Mesenteric fat pad (tissue), 1 donor: ENCODE measurements around the gene PTPRN2. TPM values are rescaled to one million over a fixed set of nuclear protein-coding genes. Genes with fewer than 3 reads are reported as not detected.

Source experiments
- DNase-seq: peaks from one replicate; pipeline ENCODE4 v3.0.0-alpha.2; 2020; ENCODE audit warnings: low spot score
- total RNA-seq: library from RNA; stranded (reverse); fragmentation: NEBNext Ultra II Directional; extraction: Animal tissue kit (Norgen Biotek cat#: 25700); gene quantifications from one replicate; pipeline ENCODE4 v1.2.1, GENCODE V29; 2021
- donor health status: DM: yes; HTN: yes; CAD: no.

The PTPRN2 gene
- total RNA-seq, 1 donor from 2014 or later = 2.6 TPM

DNA sequence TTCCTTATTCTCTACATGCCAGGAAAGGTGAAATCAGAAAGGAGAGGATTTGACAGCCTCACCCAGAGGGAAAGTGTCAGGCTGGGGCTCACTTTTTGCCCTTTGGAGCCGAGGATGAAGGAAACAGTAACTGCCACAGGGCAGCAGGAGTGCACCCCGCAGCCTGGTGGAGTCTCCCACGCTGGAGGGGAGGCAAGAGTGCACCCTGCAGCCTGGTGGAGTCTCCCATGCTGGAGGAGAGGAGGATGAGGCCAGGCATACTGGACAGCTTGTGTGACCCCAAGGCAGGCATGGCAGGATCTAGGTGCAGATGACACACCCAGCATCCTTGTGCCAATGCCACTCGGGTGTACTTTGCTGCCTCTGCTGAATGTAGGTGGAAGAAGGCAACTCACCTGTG, 766.8 kb downstream of the PTPRN2 start:
- DNase-seq = no peak

DNA sequence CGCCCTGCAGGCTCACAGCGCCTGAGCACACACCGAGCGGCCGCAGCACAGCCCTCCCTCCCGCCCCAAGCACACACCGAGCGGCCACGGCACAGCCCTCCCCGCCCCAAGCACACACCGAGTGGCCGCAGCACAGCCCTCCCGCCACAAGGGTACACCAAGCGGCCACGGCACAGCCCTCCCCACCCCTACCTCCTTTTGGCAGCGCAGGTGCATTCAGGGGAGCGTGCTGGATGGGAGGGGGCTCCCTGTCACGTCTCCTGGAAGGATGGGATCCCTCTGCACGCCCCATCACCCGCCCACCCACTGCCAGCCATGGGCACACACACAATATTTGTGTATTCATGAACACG, 768.2 kb downstream of the PTPRN2 start:
- no peak for DNase-seq

DNA sequence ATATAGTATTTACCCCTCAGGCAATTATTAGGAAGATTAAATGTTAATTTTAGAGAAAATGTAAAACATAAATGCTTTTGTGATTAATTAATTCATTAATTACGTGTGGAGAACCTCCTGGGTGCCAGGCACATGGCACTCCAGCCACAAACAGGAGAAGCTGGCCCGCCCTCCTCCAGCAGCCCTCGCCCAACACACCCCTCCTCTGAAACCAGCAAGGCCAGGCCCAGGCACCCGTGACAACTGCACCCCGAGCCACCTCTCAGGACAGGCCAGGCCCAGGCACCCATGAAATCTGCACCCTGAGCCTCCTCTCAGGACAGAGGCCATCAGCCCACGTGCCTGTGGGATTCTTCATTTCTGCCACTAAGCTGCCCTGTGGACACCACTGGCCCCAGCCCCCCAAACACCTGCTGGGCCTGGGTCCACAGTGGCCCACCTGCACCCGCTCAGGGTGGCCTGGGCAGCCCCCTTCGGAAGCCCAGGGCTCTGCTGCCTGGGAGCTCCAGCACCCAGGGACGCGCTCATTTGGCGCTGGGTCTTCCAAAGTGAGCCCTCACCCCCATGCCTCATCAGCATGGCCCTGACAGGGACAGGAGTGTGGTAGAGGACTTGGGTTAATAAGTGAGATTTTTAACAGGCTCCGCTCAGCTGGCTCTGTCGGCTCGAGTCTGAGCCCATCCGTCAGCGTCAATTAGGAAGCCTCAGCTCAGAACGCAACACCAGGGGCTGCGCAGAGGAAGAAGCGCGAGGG, 768.7 kb downstream of the PTPRN2 start:
- no peak for DNase-seq

DNA sequence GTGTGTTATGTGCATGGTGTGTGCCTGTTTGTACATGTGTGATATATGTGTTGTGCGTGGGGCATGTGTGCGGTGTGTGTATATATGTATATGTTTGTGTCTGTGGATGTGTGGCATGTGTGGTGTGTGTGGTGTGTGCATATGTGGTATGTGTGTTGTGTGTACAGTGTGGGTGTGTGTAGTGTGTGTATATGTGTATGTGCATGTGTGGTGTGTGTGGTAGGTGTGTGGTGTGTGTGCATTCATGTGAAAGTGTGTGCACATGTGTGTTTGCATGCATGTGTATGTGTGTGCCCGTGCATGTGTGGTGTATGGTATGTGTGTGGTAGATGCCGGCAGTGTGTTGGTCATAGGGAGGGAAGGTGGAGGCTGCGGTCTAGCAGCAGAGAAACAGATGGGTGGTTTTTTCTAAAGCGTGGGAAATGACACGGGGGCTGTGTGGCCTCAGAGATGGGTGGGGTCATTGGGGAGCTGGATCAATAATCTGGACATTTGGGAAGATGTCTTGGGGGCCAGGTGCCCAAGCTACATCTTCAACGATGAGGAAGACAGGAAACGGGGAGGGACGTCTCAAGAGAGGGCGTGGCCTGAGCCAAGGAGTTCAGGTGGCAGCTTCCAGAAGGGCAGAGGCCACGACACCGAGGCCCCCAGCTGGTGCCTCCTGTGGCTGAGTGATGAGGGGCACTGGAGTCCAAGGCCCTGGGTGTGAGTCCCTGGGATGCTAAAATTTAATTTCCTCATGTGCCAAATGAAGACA, 769.5 kb downstream of the PTPRN2 start:
- DNase-seq = no peak

DNA sequence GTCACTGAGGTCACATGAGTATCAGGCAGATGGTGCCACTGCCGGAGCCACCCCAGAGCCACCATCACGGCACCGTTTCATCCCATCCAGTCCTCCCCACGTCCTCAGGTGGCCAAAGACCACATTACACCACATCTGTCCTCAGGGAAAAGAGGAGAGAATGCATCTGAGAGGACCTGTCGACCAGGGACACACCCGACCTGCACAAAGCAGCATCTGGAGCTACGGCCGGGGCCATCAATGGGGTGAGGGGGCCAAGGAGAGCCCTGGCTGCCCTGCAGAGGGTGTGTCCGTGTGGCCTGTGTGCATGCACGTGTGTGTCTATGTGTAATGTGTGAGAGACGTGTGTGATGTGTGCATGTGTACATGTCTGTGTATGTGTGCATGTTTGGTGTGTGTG, 770.2 kb downstream of the PTPRN2 start:
- DNase-seq = no peak

DNA sequence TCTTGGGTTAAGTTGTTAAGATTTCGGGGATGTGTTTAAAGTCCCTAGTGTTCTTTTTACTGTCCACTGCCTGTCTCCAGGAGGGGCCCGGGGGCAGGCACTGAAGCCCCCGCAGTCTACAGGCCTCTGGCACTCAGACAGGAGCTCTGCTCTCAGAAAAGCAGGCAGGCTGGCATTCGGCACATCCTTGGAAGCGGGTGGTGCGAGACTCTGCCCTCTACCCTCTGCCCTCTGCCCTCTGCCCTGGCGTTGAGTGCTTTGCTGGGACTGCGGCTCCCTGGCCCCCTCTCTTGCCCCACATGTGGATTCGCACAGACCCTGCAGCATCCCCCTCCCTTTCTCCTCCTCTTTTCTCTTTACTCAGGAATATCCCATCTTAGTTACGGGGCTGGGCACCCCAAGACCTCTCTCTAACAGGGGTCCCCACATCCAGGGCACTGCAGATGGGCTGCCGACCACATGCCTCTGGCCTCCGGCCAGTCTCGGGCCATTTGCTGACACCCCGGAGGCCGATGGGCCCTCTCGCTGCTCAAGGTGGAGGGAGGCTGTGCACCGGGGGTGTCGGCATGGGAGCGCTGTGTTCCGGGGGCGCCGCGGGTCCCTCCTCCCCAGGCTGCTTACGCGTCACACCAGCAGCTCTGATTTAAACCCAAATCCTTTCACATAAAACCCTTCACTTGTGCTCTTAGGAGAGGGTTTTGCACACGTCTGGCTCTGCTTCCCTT, 770.9 kb downstream of the PTPRN2 start:
- no peak for DNase-seq

DNA sequence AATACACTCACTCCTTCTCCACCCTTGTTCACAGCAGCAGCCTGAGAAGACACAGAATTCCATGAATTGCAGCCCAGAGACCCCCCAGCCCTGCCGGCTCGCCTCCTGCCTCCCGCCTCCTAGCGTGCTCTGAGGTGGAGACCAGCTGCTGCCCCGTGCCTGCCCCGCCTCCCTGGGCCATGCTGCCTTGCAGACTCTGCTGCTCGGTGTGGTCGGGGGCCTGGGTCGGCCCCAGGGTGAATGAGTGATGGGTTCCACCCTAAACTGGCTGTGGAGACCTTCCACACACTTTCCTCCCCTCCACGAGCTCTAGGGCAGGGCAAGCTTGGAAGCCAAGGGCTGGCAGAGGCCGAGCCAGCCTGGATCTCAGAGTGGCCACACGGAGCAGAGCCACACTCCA, 771.5 kb downstream of the PTPRN2 start:
- no peak for DNase-seq

DNA sequence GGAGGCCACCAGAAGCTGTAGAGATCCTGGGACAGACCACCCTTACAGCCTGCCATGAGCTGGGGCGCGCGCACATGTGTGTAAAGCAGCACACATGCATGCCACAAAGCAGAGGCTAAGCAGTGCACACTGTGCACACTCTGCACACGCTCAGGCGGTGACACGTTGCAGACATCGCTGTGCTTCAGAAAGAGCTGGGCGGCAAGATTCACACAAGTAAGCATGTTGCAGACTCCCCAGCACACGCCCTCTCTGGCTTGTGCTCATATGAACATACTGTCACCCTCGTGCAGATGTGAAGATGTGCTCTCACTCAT, 772.0 kb downstream of the PTPRN2 start:
- no peak for DNase-seq

DNA sequence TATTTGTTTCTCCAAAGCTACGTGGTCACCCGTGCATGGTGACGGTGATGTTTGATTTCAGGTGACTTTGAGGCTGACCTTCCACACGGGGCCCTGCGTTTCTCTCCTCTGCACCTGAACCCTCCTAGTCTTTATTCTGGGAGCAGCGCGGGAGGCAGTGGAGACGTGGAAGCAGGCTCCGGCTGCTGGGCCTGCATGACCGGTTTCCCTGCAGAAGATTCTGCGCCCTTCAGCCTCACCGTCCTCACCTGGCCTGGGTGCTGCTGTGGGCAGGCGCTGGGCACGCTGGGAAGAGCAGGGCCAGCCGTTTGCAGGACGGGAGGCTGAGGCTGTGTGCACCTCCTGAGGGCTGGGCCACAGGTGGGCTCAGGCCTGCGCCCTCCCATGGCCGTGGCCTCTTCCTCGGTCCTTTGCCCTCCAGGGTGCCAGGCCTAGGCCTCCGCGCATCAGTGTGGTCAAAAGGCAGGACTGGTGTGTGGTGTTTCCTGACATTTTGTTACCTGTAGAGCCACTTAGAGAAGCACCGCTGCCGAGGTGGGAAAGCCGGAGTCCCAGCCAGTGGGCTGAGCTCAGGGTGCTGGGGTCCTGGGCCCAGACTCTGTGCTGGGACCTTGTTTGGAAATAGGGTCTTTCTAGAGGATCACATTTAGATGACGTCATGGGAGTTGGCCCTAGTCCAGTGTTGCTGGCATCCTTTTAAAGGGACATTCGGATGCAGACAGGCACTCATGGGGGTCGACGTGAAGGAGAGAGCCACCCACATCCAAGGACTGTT, 772.5 kb downstream of the PTPRN2 start:
- no peak for DNase-seq

DNA sequence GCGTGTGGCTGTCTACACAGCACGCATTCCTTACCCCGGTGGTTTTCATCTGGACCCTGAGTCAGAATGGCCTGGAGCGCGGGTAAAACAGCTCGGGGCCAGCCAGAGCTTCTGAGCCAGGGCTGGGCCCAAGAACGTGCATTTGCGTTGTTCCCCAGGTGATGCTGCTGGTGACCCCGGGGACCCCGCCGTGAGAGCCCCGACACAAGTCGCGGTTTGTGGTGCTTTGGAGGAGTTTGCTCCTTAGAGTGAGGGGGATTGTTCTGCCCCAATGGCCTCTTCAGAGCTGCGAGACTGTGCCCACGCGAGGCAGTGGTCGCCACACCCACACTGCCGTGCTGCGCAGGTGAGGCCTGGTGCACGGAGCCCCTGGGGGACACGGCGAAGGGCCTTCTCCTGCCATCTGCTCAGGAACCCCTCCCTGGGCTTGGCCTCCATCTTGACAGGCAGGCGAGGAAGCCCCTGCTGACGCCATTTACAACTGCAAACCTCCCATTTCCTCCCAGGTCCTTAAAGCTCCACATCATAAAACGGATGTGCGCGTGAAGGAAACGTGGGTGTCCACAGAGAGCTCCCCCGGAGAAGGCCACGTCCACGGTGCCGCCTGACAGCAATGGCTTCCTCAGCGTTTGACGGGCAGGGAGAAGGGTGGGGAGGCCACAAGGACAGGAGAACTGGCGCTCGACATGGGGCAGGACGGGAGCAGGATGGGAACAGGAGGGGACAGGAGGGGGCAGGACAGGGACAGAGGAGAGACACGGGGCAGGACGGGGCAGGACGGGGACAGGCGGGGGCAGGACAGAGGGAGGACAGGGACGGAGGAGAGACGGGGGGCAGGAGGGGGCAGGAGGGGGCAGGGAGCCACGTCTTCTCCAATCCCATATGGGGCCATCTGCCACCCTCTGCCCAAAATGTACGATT, 773.6 kb downstream of the PTPRN2 start:
- no peak for DNase-seq

DNA sequence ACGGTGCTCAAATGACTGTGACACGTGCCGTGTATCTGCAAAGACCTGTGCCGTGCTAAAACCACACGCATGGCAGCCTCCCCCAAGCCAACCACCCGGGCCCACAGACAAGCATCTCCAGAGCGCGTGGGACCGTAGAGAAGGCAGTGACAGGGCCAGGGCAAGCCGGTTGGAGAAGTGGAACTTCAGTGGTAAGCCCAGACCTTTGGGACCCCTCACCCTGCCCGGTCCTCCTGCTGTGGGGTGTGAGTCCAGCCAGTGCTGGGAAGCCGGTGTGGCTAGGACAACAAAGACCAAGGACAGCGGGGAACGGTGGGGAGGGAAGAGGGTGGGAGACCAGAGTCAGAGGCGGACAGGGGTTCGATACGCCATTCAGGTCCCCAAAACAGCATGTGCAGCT, 774.6 kb downstream of the PTPRN2 start:
- no peak for DNase-seq

DNA sequence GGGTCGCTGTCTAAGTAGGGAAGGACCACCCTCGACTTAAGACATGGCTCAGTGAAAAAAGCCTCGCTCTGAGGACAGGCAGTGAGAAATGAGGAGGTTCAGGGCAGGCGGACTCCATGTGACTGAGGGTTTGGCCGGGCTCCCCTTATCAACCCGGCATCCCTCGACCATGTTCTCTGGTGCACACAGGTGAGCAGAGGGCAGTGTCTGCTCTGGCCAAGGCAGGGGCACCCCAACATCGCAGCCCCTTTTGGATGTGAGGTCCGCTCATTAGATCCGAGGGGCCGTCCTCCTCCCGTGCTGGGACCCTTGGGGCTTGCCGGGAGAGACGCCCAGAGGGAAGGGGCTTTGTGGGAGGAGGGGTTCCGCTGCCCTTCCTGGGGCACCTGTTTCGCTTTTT, 775.7 kb downstream of the PTPRN2 start:
- no peak for DNase-seq

DNA sequence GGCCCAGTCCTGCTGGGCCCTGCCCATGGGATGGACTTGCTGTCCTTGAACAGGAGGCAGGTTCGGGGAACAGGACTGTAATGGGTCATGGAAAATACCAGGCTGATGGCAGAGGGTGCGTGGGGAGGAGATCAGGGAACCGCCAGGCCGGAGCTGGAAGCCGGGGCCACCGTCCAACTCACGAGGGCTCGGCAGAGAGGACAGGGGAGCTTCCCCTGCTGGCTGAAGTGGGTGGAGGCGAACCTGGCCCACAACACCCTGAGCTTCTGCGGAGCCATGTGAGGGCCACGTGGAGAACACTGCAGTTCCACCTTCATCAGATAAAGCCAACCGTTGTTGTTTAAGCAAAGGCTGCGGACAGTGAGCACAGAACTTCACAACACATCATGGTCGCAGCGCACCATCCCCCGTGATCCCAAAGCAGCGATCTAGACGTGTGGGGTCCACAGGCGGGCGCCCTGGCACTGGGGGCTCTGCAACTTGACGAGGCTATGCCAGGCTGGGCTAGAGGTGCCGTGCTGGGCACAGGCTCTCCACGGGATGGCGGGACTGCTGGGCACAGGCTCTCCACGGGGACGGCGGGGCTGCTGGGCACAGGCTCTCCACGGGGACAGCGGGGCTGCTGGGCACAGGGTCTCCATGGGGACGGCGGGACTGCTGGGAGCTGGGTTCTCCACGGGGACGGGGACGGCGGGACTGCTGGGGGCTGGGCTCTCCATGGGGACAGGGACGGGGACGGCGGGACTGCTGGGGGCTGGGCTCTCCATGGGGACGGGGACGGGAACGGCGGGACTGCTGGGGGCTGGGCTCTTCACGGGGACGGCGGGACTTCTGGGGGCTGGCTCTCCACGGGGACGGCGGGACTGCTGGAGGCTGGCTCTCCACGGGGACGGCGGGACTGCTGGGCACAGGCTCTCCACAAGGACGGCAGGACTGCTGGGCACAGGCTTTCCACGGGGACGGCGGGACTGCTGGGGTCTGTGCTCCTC, 777.5 kb downstream of the PTPRN2 start:
- no peak for DNase-seq

DNA sequence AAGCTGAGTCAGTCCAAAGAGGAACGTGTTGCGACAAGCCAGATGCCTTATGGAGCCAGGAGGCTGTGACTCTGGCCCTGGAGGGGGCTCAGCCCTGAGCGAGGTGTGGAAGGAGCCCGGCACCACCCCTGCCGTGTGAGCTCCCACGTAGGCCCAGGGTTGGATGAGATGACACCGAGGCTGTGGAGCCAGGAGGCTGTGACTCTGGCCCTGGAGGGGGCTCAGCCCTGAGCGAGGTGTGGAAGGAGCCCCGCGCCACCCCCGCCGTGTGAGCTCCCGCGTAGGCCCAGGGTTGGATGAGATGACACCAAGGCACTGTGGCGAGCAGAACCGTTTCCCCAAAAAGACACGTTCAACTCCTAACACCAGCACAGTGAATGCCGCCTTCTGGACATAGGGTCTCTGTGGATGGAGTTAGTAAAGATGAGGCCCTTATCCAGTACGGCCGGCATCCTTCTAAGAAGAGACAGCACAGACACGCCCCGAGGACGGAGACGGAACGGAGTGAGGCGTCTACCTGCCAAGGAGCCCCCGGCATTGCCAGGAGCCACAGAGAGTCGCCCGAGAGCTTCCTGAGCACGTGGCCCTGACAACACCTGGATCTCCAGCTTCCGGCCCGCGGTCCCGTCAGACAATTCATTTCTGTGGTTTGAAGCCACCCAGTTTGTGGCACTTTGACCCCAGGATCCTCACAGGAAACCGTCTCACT, 778.3 kb downstream of the PTPRN2 start:
- DNase-seq = no peak

DNA sequence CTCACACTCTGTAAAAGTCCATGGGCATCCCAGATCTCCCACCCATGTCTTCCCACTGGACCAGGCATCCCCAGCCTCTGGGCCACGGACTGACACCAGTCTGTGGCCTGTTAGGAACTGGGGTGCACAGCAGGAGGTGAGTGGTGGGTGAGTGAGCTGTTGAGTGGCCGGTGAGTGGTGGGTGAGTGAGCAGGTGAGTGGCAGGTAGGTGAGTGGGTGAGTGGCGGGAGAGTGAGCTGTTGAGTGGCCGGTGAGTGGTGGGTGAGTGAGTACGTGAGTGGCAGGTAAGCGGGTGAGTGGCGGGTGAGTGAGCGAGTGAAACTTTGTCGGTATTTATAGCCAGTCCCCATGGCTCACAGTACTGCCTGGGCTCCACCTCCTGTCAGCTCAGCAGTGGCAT, 779.6 kb downstream of the PTPRN2 start:
- no peak for DNase-seq

DNA sequence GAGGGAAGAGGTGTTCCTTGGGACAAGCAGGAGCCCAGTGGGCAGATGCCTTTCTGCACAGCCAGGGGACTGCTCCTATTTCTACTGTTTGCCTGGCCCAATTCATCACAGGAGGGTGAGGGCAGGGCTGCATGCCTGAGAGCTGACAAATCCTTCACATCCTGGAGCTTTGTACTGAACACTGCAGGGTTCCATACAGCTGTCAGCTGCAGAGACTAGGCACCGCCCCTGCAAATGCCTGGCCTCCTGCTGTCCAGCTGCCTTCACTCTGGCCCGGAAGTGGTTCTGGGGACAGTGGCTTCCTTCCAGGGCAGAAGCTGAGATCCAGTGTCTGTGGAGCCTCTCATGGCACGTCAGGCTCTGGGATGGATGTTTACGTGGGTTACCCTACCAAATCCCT, 780.1 kb downstream of the PTPRN2 start:
- DNase-seq = no peak

DNA sequence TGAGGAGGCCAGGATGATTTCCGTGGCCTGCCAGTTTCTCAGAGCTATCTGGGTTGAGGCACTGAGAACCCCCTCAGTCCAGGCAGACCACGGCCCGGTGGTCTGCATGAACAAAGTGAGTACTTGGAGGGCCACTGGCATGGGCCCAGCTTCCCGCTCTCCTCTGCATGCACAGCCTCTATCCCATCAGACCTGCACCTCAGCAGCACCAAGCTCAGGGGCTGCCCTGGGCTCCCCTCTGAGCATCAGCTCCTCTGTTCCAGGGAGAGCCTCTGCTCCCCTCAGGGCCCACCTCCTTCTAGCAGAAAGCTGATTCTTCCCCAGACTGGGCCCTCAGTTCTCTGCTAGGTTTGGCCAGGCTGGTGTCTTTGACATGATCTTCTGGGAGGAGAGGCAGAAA, 780.9 kb downstream of the PTPRN2 start:
- DNase-seq = no peak

DNA sequence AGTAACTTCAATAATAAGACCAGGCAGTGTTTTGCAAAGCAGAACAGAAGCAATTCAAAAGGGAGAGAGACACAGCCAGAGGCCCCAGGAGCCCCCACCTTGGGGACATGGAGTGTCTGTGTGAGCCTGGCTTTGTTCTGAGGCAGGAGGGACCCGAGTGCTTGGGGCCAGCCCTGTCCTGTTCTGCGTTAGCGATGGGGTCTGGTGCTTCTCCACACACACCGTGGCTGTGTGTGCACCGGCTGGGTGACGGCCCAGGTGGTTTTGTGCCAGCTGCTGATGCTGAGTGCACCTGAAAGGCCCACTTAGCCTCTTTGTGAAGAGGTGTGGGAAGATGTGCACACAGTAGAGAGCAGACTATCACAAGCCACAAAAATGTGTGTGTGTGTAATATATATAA, 781.9 kb downstream of the PTPRN2 start:
- DNase-seq = no peak

DNA sequence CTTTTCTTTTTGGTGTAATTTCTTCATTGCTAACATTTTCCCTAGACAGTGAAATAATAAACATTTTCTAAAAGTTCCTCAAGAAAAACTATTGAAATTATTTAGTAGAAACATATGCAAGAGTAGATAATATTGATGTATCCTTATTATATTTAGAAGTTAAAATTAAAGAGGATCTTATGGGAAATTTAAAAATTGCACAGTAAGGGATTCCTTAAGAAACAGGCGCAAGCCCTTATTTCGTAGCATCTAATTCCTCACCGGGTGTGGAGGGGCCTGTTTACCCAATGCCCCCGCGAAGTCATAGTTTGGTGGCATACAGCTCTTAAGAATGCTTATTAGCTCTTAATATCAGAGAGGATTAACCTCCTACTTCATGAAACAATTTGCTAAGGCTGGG, 783.7 kb downstream of the PTPRN2 start:
- DNase-seq = no peak
